ENCODE results near the gene JAKMIP3.

JAKMIP3 gene

DNA sequence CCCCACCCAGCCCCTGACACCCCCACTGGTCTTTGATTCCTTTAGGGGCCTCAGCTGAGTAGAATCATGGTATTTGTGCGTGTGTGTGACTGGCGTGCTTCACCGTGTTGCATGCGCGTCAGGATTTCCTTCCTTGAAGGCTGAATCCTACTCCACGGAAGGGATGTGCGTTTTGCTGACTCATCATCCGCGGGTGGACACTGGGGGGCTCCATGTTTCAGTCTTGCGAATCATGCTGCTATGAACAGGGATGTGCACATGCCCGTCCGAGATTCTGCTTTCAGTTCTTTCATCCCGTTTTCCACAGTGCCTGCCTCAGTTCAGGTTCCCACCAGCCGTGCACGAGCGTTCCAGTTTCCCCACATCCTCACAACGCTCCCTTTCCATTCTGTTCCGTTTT, 20.9 kb upstream of the JAKMIP3 start:
- DNase-seq: no peak

DNA sequence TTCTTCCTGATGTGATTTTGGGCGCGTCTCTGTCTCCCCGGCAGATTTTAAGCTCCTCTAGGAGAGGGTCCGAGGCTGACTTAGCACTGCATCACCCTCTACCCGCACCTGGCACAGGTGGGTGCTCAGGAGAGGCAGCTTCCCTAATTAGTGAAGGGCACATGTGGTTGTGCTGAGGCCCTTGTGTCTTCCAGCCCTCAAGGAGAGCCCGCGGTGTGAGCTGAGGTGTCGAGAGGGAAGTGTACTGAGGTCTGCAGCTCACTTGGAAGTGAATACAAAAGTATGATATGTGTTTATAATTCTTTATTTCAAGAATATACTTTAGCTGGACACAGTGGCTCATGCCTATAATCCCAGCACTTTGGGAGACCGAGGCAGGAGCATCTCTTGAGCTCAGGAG, 20.4 kb upstream of the JAKMIP3 start:
- DNase-seq: no peak

DNA sequence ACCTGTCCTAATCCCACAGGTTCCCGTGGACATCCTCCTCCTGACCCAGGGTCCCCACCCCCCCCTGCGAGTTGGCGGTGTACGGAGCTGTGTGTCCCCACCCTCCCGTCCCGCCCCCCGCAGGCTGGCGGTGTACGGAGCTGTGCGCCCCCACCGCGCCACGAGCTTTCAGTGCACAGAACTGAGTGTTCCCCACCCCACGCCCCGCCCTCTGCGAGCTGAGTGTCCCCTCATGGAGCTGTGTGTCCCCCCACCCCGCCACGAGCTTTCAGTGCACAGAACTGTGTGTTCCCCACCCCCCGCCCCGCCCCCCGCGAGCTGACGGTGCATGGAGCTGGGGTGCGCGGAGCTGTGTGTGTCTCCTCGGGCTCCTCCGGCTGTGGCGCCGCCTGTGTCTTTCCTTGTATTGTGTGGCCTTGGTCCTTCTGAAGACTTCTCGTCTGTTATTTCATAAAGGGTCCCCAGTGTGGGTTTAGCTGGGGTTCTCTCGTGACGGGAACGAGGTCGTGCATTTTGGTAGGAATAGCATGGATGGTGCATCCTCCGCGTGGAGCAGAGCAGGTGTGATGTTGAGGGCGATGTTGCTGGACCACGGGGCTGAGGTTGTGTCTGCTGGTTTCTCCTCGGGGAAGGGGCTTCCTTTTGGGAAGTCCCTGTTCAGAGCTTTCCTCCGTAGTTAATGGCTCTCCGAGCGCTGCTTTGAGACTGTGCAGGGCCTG, 18.0 kb upstream of the JAKMIP3 start:
- no peak for DNase-seq

DNA sequence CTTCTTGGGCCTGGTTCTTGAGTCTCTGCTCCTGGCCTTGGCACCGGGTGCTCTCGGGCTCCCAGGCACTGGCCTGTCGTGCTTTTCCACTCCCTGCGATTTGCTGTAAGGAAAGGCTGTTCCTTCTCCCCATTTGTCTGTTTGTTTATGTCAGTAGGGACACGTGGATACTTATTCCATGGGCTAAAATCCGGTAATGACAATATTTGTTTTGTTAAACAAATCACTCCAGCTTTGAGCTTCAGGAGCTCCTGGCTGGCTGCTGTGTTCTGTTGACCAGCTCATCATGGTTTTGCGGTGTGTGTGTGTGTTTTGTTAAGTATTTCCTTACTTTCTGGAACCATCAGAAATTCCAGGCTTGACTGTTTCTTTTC, 17.5 kb upstream of the JAKMIP3 start:
- no peak for DNase-seq

DNA sequence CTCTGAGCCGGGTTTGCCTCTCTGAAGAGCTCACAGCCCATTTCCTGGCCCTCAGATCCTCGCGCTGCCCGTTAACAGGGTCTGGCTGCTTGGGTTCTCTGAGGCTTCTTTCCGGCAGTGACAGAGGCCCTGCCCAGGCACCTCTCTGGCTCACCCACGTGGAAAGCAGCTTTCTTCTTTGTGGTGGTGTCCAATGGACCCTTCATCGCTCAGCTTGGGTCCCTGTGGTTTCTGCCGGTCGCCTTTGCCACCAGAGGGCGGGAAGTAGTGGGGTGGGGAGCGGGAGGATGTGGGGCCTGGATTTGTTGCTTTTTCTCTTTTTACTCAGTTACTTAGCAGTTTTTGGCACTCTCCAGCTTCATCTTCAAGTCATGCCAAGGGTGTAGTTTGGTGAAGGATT, 15.6 kb upstream of the JAKMIP3 start:
- DNase-seq: no peak

DNA sequence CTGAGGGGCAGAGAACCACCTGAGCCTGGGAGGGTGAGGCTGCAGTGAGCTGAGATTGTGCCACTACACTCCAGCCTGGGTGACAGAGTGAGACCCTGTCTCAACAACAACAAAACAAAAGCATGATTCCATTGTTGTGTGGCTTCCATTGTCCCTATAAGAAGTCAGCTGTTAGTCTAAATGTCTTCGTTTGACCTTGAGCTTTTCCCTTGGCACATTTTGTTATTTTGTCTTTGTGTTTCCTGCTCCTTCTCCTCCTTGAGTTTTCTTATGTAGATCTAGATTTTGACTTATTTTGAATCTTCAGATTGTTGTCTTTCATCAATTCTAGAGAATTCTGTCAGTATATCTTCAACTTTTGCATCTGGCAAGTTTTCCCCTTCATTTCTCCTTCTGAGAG, 13.6 kb upstream of the JAKMIP3 start:
- no peak for DNase-seq

DNA sequence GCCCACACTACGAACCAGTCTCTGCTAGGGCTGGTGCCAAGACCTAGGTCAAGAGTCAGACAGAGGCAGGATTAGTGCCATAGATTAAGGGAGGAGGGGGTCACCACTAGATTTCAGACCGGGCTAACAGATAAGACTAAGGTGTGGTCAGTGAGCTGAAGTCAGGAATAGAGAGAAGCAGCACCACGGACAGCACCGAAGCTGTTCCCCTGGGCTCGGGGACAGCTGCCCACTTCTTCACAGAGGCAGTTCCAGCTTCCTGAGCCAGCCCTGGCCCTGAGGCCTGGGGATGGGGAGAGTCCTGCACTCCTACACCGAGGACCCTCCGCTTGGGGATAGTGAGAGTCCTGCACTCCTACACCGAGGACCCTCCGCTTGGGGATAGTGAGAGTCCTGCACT, 11.2 kb upstream of the JAKMIP3 start:
- no peak for DNase-seq

DNA sequence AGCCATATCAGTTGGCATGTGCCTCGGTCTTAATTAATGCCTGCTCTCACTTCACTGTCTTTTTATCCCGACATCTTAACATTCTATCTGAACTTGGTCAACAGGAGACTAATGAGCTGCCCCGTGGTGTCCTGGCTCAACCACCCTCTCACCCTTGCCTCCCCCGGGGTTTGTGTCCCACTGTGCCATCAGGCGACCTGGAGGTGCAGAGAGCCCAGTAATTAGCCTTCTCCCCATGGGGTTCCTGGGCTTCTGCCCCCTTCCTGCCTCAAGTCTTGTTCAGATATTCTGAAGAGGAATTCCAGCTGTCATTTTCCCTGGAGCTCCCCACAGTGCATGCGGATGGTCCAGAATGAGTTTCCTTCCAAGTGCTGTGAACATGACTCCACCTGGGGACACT, 10.1 kb upstream of the JAKMIP3 start:
- DNase-seq: no peak

DNA sequence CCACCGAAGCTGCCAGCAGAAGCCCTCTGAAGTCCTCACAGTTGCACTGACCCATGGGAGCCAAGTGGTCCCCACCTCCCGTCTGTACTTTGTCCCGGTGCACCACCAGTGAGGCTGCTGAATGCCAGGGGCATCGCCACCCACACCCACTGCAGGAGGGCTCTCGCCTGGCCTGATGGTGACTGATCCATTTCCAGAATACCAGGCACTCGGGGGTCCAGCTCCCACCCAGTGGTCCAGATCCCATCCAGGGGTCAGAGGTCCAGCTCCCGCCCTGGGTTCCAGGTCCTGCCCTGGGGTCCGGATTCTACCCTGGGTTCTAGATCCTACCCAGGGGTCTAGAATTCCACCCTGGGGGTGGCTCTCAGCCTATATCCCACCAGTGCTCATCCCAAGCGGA, 9.1 kb upstream of the JAKMIP3 start:
- DNase-seq: no peak

DNA sequence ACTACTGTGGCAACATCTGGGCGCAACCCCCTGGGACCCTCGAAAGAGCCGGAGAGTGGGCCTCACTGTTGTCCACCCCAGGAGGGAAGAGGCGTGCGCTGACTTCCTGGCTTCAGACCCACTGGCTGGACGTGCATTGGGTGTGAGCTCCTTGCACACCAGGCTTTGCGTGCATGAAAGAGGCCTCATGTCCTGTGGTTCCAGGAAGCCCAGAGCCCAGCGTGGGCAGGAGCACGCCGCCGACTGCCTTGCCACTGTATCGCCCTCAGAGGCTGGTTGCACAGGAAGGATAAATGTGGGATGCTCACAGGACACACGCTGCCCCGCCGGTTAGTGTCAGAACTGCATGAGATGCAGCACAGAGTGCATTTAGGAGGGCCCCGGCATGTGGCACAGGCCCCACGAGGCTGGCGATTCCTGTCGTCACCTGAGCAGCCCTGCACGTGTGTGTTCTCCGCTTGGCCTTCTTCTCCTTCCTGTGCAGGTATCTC, 8.5 kb upstream of the JAKMIP3 start:
- no peak for DNase-seq

DNA sequence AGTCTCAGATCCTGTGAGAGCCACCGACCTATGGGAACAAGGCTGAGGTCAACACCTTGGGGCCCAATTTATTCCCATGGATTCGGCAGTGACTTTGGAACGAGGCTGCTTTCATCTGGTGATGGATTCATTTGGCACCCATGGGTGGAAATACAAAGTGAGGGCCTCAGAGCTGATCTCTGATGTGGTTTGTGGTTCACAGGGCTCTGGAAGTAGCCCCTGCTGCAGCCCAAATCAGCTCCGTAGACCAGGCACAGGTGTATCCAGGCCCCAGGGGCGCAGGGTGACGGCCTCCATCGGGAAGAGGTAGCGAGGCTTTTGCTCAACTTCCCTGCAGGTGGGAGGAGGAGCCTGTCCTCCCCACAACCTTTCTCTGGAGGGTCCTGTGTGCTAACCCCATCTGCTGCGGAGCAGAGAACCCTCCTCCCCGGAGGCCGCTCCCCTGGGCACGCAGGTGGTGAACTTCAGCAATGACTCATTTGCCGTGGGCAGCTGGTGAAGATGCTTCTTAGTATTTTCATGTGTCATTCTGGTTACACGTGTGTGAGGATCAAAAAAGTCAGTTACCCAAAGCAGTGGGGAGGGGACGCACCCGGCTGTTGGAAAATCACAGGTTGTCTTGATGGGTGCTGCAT, 7.5 kb upstream of the JAKMIP3 start:
- no peak for DNase-seq

DNA sequence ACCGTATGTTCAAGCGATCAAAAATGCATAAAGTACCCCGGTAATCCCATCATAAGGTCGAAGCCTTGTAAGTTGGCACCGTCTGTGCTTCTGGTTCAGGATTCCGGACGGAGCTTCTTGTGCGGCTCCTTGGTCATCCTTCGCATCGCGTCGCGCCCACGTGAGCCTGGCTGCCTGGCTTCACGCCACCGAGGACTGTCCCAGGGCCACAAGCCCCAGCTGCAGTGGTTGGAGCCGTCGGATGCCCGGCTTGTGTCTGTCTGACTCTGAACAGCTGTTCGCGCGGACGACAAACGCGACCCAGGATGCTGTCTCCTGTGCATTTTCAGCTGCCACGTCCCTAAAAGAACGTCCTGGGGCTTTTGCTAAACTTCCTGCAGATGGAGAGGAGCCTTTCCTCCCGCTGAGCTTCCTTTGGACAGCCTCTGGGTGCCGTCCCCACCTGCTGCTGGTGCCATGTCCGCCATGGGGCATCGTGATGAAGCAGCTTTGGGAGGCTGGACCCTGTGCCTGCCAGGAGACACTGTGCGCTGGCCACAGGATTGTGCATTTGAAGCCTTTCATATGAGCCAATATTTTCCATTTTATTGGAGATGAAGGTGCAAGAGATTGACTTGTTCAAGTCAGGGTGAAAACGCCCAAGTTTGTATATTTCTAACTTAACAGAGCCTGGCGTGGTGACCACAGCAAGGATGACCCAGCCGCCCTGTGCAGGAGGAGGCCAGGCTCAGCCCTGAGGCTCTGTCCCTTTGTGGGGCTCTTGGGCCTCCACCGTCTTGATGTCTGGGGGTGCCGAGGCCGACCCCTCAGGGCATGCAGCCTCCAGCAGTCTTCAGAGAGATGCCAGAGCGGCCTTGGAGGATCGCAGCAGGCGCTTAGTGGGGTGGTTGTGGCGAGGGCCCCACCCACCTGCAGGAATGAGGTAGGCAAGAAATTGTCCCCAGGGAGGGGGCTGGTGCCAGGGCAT, 6.7 kb upstream of the JAKMIP3 start:
- DNase-seq: no peak

DNA sequence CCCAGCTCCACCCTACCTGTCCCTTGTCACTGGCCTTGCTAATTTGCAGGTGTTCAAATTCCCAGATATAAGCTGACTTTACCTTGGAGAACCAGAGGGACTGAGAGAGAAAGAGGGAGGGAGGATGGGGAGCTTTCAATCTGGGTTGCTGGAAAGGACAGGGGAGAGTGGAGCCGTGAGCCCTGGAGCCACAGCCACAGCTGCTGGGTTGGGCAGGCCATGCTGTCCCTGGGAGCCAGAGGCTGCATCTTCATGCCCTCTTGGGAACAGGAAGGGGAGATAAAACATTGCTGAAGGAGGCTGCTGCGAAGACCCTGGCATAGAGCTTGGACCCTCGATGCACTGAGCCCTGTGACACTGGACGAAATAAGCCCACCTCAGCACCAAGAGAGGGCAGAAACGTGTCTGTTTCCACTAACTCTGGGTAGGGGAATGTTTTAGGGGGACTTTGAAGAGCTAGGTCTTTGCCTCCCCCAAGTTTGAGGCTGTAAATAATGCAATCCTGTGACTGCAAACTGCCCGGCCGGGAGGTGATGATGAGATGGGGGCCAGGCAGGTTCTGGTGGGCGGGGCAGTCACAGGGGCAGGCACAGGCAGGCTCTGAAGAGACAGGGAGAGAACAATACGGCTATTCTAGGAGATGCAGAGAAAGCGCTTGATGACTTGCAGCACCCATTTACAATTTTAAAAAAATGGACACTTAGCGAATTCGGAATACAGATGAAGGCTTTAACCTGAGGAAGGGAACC, 5.8 kb upstream of the JAKMIP3 start:
- no peak for DNase-seq

DNA sequence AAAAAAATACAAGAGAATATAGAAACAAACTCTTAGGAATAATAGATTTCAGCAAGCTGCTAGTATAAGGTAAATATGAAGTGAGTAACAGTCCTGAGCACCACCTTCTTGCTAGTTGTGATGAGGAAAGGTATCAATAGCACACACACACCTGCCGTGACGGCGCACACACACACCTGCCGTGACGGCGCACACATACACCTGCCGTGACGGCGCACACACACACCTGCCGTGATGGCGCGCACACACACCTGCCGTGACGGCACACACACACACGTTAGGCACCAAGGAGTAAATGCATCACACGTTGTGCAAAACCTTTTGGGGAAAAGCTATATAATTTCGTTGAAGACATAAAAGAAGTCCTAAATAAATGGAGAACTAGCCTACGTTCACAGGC, 4.7 kb upstream of the JAKMIP3 start:
- no peak for DNase-seq

DNA sequence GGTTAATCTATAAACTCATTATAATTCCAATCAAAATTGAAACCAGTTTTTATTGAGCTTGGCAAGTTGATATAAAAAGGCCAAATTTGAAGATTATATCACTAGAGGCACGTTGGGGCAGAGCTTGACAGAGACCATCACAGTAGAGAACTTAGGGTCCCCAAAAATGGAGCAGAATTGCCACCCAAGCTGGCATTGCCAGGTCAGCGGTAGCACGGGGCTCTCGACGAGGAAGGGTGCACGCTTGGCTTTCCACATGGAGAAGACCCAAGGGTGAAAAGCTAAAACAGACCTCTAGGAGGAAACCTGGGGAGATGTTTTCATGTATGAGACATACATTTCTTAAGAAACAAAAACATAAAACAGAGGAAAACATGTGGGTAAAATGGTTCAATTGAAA, 4.3 kb upstream of the JAKMIP3 start:
- DNase-seq: no peak

DNA sequence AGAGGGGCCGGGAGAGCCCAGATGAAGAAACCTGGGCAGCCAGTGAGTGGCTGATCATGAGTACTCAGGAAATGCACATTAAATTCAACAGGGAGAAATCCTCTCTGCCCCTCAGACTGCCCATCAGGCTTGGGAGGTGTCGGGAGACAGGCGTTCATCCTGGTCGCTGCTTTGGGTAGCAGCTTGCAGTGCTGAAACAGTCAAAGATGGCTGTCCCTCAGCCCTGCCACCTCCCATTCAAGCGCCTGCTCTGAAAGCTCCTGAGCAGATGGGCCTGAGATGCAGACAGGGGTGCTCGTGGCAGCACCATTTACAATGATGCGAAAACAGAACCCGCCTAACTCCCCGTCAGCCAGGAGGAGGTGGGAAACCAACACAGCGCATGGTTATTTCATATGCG, 3.6 kb upstream of the JAKMIP3 start:
- DNase-seq: no peak

DNA sequence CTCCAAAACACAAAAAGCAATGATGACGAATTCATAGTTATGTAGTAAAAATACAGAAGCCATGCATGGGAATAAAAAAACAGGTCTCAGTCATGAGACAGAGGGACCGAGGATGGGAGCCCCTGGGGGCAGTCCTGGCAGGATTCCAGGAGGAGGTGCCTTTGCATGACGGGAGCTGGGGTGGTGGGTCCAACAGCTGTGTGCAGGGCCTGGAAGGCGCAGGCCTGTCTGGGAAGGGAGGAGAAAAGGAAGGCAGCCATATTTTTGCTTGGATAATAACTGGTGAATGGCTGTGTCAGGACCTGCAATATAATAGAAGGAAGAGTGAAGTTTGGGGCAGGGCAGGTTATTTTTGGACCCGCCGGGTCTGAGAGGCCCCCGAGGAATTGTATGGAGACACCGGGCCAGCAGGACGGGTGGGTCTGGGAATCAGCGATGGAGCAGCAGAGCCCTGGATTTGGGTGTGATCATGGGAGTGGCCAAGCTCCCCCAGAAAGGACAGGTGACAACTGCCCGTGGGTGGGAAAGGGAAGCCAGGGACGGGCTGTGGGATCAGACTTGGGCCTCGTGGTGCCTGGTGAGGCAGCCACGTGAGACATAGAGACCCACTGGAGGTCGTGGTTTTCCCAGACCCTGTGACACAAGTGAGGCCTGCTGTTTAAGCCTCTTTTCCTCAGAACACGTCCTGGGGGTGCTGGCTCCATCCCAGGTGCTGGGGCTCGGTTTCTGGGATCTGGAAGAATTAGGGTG, 2.9 kb upstream of the JAKMIP3 start:
- no peak for DNase-seq

DNA sequence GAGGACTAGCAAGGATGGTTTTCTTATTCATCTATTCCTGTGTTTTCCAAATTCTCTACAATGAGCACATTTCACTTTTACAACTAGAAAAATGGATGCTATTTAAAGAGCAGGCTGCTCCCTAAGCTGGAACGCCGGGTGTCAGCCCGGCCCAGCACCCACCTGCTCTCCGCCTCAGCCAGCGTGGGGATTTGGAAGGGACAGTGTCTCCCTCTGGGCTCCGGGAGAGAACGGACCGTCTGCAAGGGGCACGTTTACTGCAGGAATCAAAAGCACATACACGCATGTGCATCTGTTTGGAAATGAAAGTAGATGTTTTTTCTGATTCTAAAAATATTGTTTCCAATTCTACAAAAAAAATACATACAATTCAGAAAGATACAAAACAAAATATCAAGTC, 2.3 kb upstream of the JAKMIP3 start:
- no peak for DNase-seq

DNA sequence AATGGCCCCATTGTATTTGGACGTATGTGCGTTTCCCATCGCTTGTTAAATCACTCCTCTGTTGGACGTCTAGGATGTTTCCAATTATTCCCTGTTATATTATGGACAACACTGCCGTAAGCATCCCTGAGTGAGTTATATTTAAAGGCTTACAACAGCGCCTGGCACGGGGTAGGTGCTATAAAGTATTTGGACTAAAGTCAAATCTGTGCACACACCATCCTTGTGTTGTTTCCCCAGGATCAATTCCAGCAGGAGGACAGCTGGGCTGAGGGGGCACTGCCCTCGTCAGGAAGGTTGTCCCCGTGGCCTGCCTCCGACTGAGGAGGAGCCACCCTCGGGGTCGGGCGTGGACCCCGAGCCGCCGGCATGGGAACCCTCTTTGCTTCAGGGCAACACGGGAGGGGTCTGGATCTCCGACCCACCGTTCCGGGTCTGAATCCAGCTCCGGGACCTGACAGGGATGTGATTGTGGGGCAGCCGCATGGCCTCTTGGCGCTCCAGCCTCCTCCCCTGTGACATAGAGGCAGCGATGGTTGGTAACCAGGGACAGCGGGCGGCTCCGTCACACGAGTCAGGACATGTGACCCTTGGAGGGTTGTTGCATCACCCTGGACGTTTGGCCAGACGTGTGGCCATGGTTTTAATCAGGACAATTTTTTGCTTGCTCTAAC, 1.5 kb upstream of the JAKMIP3 start:
- DNase-seq: no peak

DNA sequence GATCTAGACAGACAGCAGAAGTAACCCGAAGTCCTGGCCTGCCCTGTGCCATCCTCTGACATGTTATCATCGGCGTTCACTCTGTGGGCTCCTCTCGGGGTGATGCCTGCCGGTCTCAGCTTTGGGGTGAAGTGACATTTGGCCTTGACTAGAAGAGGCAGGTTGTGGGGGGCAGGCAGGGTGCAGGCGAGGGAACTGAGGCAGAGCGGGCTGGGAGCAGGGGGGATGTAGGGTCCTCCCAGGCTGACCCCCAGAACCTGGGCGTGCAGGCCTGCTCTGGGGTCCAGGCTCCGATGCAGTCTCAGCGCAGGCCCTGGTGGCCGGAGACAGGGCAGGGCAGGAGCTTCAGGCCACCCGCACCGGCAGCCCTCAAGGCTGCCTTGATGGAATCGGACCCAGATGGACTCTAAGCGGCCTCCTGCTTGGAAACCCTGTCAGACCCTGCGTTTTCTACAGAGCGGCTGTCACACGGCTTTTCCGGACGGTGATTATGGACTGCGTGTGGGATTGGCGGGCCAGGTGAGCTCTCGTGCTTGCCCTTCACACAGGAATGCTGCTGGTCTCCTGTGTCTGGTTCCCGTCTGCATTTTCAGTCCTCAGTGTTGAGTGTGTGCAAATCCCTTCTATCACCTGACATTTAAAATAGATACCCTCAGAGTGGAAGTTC, 842 bp upstream of the JAKMIP3 start:
- no peak for DNase-seq

DNA sequence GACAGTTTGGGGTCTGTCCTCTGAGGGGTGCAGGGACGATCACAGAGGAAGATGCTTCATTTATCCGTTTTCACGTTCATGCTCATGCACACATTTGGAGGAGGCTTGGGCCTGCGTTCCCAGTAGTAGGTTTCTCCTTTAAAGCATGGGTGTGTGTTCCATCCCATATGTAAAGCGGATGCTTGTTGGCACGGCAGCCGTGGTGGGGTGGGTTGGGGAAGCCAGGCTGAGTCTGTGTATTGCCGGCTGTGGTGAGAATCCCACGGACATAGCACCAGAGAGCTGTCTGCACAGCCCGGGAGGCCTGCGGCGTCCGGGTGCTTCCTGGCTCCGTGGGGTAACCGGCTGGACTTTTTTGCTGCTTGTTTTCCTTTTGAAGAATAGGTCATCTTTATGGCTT, 440 bp downstream of the JAKMIP3 start:
- no peak for DNase-seq

All from GF-D8 (cell line).